Superior temporal gyrus (tissue), 1 donor: Measurements from ENCODE around the gene COMMD3.
"Not testable (repeated sequence)": the region's sequence is repeated elsewhere in the genome, so short reads cannot be mapped to it uniquely, and the experiment has no call there.

Experiments used
- DNase-seq: peaks from one replicate; pipeline ENCODE4 v3.0.0-alpha.2; 2016; ENCODE audit errors: extremely low spot score

Gene COMMD3

DNA sequence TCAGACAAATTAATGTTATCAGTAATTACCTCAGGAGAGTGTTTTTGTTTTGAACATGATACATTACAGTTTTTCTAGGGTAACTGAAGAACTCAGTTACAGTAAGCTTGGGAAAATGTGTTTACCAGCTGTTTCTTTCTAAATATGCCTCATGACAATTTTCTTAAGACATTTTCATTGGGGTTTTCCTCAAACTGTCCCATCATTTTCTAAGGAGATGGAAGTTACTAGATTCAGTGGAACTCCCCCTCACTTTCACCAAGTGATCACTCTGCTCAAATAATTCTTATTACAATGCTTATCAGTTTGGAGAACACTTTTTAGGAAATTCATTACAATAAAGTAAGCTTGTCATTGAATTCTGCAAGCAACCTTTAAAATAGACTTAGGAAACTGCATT lies 22.7 kb downstream of the COMMD3 start:
- DNase-seq, result no peak

DNA sequence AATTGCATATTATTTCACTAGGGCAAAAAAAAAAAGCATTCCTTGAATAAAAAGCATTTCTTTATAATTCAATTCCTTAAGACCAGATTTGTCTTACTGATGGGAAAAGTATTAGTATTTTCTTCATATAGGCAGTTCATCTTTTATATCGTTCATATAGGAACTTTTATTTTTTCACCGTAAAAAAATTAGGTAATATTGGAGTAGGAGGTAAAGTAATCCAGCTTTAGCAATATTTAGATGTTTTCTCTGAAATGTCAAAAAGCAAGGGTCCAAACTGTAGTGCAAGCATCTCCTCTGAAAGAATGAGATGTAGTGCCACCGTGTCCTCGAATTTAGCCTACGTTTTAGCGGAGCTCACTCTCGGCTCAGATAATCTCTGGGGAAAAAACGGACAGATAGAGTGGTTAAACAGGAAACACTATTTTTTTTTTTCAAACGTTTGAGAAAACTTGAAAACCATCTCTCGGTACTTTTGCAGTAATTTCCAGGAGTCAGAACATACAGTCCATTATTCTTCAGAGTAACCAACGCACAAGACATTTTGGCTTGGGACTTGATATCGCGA lies 23.7 kb downstream of the COMMD3 start:
- no peak for DNase-seq

DNA sequence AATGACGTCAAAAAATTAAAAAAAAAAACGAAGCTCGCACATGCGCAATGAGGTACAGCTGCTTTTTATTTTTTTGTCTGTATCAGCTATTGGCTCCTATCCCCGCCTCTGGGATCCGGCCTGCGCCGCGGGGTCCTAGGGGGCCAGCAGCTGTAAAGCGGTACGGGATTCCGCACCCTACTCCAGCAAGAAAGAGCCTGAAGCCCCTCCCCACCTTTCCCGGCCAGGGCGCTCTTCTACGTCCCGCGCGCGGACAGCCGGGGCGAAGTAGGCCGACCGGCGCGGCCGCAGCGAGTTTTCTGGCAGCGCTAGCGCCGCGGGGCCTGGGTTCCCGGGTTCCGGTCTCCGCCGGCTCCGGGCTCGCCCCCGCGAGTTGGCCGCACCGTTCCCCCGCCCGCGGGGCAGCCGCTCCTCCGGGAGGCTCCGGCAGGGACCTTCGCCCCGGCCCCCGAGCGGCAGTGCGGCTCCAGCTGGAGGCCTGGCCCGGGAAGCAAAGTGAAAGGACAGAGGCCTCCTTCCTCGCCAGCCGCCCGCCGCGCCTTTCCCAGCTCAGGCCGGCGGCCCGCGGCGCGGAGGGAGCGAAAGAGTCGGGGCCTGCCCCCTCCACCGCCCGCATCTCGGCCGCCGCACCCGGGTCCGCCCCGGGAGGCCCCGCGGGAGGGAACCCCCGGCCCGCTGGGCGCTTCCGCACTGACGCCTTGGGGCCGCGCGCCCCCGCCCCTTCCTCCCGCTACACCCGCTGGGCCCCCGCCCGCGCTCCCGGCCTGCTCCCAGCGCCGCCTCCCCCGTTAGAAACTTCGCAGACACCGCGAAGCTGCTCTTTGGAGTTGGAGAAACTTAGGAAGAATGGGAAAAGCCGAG lies 24.4 kb downstream of the COMMD3 start:
- peak; percentile 93 for DNase-seq

DNA sequence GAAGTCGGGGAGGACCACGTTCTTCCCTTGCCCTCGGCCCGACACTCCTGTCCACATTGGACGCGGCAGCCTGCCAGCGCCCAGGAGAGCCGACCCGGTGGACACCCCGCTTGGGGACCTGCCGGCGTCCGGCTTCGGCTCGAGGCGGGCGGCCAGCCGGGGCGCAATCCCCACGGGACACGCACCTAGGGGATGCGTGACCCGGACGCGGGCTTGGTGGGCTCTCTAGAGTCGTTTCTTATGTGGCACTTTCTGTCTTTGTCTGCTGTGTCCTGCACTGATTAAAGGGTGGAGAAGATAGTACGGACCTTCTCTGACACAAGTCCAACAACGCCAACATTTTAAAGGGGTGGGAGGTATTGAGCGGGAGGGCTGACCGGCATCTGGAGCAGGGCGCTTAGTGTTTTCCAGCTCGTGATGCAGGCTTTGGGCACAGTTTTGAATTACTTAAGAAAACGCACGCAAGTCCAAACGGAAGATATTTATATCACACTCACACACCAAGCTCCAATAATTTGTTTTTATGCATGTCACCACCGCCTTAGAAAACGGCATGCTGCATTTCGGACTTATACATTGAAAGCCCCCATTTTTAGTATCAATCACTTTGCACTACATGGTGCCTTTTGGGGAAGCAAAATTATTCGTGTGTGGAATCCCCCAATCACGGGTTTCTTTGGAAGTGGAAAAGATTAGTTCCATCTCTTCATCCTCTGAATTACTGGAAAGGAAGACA lies 25.2 kb downstream of the COMMD3 start:
- DNase-seq, result no peak

DNA sequence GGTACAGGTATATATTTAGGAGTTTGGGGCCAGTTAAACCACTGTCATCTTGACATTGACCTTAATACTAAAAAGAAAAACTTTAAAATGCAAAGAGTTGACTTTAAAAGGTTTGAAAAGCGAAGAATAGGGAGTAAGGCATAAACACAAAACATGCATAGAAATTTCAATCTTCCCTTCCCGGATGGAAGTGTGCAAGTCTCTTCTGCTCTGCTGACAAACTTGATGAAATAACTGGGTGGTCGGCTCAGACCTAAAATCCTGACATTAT lies 25.7 kb downstream of the COMMD3 start:
- no peak for DNase-seq

DNA sequence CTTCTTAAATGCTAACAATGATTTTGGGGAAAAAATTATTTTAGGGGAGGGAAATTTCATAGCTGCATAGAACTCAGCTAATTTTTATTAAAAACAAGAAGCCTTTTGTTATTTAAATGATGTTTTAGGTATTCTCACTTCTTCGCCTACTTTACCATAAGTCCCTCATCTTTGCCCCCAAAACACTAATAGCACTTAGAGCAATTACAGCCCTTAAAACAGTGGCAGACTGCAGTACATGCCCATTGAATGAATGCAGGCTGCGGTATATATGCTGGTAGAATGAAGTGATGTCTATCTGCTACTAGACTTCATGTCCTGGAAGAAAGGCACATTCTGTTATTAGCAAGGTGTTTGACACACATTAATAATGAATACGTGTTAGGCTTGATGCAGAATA lies 26.2 kb downstream of the COMMD3 start:
- DNase-seq, result no peak

DNA sequence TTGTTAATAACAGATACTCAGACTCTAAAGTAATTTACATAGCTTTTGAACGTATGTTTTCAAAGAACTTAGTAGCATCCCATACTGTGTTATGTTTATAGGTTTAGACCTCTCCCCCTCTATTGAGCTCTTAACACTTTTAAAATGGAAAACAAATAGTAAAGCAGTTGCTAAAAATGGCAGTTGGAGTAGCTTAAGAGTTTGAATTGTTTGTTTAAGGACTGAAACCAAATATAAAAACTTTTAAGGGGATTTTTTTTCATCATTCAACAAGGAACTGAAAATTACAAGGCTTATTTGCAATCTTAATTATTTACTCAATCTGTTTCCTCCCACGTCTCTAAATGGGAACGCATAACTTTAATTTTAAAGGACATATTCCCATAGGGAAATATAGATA lies 27.5 kb downstream of the COMMD3 start:
- DNase-seq, result no peak

DNA sequence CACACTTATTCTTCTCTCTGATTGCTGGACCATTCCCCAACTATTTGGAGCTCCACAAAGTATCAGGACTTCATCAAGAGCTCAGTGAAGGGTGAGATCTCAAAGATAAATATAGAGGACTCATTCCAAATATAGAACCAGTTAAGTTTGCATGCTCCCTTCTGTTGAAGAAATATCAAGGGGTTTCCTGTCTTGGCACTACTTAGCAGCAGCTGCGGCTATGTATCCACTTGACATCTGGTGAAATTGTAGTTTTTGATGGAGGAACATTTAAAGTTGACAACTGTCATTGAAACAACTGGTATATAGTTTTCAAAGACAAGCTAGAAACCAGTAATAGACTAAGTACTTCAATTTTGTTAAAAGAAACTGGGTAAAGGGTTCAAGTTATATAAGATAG lies 28.1 kb downstream of the COMMD3 start:
- no peak for DNase-seq

DNA sequence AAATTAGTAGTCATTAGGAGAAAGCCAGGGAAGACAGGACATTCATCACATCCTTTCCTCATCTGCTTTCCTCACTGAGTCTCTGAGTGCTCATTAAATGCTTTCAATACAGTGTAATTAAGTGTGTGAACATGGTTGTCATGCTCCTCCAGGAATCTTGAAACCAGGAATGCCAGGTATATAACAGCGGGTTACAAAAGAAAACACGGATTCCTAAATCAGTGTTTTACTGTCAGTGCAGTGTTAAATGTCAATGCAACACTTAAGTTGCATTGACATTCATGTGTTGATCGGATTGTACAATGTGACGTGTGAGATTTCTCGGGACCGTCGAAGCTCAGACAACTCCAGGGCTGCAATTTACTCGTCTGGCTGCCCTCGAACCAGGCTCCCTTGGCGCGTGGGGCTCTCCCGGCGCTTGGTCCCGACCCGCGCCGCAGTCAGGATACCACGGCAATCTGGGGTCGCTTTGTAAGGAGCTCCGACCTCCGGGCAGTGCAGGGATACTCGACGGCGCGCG lies 28.7 kb downstream of the COMMD3 start:
- DNase-seq, result no peak

DNA sequence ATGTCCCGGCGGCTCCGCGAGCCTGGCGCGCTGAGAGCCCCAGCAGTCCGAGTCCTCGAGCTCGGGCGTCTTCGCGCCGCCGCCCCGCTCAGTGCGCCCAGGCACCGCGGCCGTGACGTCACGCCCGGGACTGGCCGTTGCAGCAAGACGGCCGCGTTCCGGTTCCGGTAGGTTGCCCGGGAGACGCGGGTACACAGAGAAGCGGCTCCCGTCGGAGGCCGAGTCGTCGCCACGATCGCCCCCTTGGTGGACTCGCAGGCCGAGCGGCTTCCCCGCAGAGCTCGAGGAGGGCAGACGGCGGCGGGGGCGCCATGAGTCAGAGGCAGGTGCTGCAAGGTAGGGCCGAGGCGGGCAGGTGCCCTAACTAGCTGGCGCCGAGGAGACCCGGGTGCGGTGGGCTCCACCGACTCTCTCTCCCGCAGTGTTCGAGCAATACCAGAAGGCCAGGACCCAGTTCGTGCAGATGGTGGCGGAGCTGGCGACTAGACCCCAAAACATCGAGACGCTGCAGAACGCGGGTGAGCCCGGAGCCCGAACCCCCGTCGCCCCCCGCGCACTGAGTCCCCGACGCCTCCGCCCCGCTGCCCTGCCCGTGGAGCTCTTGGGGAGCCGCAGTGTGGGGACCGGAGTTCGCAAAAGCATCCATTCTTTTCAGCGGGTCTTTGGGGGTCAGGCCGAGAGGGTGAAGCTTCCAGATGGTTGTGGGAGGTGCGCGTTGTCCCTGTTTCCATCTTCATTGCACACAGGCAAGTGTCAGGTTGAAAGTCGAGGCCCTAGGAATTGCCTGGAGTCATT lies 29.3 kb downstream of the COMMD3 start, which contains the start of gene SPAG6:
Gene SPAG6, plus strand, starts transcription at position 196 of the 795 bp plus-strand sequence. Its CDS starts 116 bp downstream, at position 312.
- DNase-seq, result no peak

DNA sequence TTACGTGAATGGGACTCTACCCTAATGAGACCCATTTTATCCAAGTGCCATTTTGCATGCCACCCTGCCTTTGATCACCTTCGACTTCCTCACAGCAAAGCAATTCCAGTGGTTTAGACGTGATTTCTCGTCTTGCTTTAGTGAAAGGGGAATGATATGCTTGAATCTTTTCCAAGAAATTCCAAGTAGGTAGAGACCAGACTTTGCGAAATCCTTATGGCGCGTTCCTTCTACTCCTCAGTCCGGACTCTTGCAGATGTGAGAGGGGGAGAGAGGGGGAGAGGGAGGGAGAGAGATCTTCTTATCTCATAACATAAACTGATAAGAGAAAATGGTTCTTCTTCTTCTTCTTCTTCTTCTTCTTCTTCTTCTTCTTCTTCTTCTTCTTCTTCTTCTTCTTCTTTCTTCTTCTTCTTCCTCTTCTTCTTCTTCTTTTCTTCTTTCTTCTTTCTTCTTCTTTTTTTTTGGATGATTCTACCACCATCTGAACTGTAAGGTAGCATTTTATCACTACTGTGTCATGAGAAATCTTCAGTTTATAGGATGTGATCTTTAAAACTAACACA lies 30.0 kb downstream of the COMMD3 start:
- DNase-seq, result no peak

DNA sequence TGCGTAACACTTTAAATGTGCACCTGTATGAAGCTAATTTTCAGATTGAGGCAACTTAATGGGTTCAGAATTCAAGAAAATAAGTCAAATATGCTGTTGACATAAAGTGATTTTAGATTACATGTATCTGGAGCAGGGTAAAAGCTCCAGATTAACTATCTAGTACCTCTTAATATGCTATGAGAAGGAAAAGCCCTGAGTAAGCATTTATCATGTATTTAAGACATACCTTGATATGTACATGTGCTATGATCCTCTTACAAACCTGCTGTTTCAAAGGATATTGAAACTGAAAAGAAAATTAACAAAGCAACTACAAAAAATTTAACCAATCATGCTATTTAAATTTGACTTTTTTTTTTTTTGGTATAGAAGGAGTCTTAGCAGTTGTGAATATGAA lies 33.6 kb downstream of the COMMD3 start:
- DNase-seq, result no peak

DNA sequence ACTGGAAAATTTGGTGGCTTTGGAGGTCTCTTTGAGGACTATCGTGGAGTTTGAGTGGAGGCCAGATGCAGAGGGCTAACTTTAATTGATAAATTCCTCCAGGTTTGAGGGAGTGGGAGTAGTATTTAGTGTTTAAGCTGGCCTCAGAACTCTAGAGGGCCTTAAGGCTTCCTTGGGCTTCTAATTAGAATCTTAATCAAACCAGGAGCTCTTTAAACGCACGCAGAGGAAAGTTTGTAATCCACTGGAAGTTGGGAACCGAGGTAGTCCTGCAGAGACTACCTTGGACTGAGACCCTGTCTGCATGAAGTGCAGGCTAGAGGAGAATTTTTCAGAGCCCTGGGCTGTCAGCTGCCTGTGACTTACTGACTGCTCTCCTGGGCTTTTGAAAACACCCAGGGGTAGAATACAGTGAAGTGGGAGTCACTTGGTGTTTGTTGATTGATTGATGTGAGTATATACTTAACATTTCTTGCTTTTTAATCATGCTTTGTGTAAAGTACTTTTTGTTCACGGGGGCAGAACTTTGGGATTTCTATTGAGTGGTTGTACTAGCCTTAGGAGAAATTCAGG lies 35.0 kb downstream of the COMMD3 start:
- DNase-seq, result no peak

DNA sequence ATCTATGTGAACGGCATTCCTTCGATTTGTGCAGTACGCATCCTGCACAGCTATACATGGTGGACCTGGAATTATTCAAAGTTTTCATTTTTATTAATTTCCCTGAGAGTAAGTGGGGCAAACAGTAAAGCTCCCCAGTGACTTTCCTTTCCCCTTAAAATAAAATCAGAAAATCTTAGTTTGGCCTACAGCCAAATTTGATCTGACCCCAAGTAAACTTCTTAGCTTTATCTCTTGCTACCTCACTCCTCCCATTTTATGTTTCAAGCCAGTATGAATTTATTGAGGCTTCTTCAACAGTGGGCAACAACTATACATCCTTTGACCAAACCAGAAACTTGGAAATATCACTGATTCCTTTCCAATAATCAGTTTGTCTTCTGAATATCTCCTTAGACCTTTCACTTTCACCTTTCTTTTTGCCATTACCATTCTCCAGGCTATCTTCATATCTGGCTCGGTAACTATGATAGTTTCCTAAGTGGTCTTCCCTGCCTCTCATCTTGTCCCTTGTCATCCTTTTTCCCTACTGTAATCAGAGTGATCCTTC lies 40.2 kb downstream of the COMMD3 start:
- no peak for DNase-seq

DNA sequence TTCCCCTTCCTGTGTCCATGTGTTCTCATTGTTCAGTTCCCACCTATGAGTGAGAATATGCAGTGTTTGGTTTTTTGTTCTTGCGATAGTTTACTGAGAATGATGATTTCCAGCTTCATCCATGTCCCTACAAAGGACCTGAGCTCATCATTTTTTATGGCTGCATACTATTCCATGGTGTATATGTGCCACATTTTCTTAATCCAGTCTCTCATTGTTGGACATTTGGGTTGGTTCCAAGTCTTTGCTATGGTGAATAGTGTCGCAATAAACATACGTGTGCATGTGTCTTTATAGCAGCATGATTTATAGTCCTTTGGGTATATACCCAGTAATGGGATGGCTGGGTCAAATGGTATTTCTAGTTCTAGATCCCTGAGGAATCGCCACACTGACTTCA lies 41.6 kb downstream of the COMMD3 start:
- not testable (repeated sequence) for DNase-seq

DNA sequence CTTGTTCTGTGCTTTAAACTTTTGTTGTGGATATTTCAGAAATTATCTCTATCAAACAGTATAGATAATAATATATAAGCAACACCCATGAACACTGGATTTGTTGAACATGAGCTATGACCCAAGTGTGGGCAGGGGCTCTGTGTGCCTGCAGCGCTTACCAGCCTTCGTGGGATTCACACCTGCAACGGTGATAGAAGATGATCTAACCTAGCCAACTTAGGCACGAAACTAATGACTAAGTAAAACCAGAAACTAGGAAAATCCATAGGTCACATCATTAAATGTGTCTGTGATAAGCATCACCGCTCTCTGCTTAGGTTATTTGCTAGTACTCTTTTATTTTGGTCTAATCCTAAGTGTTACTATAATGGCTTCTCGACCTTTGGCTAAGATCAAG lies 47.1 kb downstream of the COMMD3 start:
- no peak for DNase-seq

DNA sequence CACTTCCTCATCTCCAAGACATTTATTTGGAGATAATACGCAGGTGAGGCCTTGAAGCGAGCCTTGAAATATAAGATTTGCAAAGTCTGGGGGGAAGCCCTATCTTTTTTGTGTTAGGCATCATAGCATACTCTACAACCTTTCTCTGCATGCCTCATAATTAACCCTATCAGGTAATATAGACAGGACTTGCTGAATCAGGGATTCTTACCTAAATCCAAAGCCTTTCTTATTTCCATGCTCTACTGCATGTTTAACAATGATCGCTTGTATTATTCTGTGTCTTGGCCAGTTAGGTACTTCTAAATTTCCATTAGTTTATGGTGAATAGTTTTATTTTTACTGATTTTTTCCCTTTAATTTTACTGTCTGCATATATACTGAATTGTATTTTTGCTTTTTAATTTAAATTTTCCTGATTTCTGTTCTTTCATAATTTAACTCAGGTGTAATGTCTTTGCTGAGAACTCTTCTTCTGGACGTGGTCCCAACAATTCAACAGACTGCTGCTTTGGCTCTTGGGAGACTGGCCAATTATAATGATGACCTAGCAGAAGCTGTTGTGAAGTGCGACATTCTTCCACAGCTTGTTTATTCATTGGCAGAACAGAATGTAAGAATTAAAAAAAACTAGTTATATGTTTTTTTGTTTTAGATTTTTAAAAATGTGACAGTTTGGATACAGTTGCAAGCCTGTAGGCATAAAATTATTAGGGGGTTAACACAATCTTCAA lies 48.4 kb downstream of the COMMD3 start:
- no peak for DNase-seq

DNA sequence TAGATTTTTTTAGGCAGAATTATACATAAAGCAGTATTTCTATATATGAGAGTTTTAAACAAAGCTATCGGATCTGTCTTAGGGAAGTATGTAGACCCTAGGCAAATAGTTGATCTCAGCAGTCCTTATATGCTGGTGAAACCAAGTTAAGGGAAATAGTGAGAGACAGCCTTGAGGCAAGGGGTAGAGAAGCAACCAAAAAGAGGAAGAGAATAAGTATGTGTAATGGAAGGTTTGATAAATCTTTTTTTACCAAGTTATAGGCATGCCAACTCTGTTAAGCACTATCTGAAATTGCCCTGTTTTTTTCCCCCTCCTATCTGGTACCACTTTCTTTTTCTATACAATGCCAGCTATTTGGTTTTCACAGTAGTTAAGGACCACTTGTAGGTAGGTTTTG lies 49.0 kb downstream of the COMMD3 start:
- DNase-seq, result no peak

DNA sequence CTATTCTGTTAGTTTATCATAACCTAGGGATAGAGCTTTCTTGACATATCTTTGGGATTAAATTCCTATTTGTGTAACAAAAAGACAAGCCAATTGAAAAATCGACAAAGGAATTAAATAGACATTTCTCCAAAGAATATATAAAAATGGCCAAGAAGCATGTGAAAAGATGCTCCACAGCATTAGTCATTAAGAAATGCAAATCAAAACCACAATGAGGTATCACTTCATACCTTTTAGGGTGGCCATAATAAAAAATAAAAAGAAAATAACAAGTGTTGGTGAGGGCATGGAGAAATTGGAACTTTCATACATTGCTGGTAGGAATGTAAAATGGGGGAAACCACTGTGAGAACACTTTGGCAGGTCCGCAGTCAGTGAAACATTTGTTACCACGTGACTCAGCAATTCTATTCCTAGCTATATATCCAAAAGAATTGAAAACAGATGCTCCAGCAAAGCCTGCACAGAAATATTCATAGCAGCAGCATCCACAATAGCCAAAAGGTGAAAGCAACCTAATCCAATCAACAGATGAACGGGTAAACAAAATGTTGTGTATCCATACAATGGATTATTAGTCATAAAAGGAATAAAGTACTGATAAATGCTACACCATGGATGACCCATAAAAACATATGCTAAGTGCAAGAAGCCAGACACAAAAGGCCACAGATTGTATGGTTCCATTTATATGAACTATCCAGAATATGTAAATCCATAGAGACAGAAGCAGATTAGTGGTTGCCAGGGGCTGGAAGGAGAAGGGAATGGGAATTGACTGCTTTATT lies 49.7 kb downstream of the COMMD3 start:
- no peak for DNase-seq

DNA sequence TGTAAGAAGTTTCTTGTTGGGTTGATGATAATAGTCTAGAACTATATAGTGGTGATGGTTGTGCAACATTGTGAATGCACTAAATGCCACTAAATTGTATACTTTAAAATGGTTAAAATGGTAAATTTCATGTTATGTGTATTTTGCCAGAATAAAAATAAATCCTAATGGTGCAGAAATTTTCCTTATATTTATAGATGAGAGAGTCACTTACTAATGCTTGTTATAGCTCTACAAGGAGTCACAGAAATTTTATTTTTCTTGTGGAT lies 50.2 kb downstream of the COMMD3 start:
- no peak for DNase-seq
